Uterus (tissue), 2 donors: ENCODE data around the gene CD69.

ENCODE experiments used
- POLR2A ChIP-seq, 2 donors: fragments of 450-650 bp; IDR thresholded peaks; one replicate each; pipeline ENCODE4 v1.6.1; 2016; ENCODE audit warnings: antibody characterized with exemption in 2 of 2, mild to moderate bottlenecking in 1 of 2, moderate library complexity in 1 of 2
- TF ChIP-seq, protein P1 (sequence below), 4 experiments: fragments of 200-600 bp in 2 of 4; fragments of 450-650 bp in 2 of 4; sonication (generic) in 2 of 4; IDR thresholded peaks; one replicate each; pipeline ENCODE4 v1.5.1; 2016 to 2019; ENCODE audit warnings: antibody characterized with exemption in 4 of 4, mild to moderate bottlenecking in 2 of 4, moderate library complexity in 1 of 4

DNA sequence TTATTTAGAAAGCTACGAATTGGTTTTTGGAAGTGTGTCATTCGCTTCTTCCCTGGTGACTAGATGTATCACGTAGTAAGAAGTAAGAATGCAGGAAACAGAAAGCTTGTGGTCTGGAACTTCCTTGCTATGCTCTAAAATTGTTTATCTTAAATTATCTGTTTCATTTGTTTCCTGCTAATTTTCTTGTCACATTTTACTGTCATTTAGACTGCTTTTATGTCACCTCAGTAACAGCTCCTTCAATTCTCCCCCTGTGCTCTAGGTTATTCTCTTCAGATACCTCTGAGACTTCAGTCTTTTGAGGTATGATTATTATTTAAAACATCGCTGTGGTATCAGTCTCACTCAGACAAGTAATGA is 699 bp upstream of the CD69 start:
- TF ChIP-seq, protein P1, sequence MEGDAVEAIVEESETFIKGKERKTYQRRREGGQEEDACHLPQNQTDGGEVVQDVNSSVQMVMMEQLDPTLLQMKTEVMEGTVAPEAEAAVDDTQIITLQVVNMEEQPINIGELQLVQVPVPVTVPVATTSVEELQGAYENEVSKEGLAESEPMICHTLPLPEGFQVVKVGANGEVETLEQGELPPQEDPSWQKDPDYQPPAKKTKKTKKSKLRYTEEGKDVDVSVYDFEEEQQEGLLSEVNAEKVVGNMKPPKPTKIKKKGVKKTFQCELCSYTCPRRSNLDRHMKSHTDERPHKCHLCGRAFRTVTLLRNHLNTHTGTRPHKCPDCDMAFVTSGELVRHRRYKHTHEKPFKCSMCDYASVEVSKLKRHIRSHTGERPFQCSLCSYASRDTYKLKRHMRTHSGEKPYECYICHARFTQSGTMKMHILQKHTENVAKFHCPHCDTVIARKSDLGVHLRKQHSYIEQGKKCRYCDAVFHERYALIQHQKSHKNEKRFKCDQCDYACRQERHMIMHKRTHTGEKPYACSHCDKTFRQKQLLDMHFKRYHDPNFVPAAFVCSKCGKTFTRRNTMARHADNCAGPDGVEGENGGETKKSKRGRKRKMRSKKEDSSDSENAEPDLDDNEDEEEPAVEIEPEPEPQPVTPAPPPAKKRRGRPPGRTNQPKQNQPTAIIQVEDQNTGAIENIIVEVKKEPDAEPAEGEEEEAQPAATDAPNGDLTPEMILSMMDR (IDR thresholded peaks at IDR 0.05) = no peak
- no peak for TF ChIP-seq POLR2A (IDR thresholded peaks at IDR 0.05)
